Kasumi-1 (cell line): ENCODE measurements around the gene GAPDH.
"Not testable (repeated sequence)": the region's sequence is repeated elsewhere in the genome, so short reads cannot be mapped to it uniquely, and the experiment has no call there.

Experiments
- DNase-seq, 2 experiments: peaks; one replicate each; lab custom pipeline; 2025; lab: John Stamatoyannopoulos, UW

GAPDH gene

DNA sequence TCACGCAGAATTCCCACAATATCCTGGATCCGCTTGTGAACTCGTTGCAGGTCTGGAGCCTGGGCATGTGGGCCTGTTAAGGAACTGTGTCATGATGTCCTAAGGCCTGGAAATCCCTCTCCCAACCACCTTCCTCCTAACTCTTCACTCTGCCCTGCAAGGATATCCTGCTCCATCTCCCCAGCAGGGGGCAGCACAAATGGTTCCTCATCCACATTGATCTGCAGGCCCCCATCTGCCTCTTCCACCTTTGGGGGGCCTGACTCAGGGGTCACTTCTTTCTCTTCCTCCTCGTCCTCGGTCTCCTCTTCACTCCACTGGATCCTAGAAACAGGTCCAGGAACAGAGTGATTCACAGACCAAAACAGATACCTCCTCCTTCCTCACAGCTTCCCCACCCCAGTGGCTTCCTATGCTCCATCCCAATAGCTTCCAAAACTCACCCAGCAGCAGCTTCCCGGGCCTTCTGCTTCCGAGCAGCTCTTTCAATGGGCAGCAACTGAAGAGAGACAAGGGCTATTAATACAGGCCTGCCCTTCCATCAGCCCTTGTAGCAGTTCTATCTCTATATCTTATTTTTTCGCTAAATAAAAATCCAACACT is 29.2 kb downstream of the GAPDH start:
- DNase-seq = peak; percentile 24 to 26

DNA sequence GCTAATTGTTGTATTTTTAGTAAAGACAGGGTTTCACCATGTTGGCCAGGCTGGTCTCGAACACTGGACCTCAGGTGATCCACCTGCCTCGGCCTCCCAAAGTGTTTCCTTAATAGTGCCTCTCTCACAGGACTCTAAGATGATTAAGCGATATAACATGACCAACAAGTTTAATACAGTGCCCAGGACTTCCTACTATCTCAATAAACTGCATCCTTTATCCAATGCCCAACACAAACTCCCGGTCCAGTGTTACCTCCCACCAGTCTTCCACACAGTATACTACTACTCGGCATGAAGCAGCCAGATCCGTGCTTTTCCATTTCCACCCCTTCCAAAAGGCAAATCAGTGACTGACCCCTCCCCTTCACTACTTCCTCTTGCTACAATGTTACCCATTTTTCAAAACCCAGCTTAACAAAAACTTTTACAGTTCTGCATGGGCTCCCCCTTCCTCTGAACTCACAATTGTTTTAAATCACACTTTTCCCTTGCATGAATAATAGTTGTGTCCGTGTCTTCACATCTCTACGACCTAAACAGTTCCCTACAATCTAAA is 32.9 kb downstream of the GAPDH start:
- DNase-seq = no peak

DNA sequence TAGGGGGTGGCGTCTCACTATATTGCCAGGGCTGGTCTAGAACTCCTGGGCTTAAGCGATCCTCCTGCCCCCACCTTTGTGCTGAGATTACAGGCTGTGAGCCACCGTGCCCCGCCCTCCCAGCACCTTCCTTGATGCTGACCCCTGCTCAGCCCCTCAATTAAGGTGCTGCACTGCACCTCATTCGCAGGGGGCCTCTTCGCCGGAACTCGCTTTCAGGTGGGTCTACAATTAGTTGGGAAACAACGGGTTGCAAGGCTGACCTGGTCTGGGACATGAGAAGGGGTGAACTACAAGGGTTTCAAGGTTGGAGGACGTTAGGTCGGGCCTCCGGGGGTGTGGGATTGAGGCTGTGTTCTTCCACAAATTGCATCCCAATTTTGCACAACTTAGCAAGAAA is 35.0 kb downstream of the GAPDH start:
- no peak for DNase-seq

DNA sequence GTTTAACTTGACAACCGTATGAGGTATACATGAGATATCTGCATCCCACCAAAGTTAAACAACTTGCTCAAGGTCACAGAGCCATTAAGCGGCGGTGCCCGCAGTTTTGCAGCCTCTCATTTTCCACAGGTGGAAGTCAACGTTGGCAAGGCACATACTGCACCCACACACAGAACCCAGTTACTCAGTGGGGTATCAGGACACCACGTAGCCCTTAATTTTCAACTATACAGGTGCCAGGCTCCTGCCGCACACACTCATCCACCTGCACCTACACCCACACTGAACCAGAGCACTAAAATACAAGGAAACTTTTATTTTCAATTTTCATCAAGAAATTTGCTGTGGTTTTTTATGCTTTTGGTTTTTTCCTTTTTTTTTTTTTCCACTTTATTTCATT is 35.5 kb downstream of the GAPDH start:
- no peak for DNase-seq

DNA sequence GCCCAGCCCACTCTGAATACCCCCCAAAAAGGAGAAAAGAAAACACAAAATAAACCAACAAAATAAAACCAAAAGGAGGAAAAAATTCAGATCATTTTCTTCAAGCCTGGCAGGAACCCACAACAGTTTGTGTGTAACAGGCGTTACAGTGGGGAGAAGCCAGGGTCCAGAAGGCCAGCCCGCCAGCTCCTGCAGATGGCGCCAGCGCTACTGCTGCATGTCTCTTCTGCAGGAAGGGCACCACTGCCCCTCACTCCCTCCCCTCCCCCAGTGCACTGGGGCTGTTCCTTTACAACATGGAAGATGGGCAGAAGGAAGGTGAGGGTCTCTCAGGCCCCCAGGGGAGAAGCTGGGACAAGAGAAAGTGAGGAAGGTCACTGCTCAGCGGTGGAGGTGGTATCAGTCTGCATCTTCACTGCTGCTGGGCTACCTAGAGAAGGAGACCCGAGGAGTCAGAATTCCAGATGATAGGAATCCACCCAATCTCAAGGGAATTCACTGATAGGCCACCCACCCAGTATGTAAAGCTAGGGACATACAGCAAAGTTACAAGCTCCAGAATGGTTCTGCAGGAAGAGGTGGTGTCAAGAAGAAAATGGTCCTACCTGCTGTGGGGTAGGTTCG is 36.1 kb downstream of the GAPDH start:
- peak in 1 of 2 experiments; percentile 10 for DNase-seq

DNA sequence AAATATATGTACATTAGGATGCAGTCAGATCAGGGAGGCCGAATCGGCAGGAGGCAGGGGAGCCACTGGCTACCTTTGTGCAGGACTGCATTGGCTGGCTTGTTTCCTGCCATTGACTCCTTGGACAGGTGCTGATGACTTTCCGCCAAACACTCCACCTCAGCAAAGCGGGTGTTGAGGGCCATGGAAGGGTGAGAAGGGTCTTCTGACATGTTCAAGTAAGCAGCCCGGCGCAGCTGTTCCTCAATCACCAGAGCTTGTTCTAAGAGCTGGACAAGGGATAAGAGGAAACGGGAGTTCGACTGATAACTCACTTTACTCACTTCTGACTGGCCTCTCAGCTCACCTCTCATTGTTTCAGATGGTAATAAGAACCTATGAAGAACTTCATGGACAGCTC is 38.7 kb downstream of the GAPDH start:
- DNase-seq = no peak

DNA sequence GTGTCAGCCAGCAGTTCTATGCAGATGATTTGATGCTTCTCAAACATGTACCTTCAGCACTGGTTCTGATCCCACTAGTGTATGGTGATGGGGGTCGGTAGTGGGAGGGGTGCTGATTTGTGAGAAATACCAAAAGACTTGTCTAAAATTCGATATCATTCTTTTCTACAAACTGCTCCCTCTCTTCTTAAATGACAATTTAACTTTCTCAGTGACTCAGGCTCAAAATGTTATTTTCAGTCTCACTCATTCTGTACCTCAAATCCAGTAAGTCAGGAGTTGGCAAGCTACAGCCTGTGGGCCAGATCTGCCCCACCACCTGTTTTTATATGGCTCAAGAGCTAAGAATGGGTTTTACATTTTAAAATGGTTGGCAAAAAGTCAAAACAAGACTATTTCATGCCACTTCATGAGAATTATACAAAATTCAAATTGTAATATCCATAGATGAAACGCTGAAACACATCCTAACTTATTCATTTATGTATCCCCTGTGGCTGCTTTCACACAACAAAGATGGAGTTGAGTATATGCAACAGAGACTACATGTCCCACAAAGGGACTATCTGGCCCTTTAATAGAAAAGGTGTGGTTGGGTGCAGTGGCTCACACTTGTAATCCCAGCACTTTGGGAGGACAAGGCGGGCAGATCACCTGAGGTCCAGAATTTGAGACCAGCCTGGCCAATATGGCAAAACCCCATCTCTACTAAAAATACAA is 40.4 kb downstream of the GAPDH start:
- no peak for DNase-seq

DNA sequence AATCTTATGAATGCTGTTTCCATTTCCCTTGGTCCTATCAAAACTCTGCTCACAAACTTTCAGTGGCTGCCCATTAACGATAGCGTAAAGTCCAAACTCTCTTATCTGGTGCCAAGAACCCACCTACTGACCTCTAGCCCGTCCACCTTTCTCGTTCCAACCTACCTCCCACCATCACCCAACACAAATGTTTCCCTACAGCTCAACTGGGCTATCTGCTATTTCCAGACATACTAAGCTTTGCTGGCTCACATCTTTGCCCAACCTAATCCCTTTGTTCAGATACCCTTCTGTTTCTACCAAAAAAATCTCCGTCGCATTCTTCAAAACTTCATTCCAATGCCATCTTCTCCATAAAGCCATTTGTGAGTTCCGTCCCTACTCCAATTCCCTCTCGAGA is 41.3 kb downstream of the GAPDH start:
- DNase-seq = no peak

DNA sequence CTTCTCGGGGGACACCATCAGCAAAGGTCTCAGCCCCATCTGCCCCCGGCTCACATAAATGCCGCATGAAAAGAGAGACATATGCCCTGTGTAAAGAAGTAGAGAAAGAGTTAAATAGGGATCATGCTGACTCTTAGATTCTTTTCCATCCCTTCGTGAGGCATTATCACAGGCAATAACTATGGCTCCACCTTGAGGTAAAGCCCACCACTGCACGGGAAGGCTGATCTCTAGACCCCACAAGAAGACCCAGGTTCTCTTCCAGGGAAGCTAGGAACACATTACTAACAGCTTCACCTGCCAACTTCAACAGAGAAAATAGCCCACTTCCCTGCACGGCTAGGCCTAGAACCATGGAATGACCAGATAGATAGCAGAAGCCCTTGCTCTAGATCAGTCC is 47.9 kb downstream of the GAPDH start:
- no peak for DNase-seq

DNA sequence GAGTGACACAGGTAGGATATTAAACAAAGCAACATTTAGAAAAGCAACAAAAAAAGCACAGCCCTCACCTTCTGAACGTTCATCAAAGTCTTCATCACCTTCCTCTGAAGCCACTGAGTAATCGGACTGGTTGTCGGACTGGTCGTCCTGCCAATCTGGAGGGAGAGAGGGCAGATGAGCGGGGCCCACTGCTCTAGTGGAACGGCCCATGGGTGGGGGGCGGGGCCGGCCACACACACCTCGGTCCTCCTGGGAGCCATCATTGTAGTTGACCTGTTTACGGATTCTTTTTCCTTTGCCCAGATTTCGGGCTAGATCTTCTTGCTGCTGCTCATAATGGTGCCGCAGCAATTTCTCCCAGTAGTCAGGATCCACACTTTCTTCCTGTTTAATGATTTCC is 48.6 kb downstream of the GAPDH start:
- DNase-seq = no peak

DNA sequence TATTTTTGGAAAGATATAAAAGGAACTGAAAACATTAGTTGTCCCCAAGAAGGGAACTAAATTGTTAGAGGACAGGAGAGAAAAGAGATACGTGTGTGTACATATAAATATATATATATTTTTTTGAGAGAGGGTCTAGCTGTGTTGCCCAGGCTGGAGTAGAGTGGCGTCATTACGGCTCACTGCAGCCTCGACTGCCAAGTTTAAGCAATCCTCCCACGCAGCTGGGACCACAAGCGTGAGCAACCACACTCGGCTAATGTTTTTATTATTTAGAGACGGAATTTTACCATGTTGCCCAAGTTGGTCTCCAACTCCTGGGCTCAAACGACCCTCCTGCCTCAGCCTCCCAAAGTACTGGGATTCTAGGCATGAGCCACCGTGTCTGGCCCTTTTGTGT is 50.0 kb downstream of the GAPDH start:
- no peak for DNase-seq

DNA sequence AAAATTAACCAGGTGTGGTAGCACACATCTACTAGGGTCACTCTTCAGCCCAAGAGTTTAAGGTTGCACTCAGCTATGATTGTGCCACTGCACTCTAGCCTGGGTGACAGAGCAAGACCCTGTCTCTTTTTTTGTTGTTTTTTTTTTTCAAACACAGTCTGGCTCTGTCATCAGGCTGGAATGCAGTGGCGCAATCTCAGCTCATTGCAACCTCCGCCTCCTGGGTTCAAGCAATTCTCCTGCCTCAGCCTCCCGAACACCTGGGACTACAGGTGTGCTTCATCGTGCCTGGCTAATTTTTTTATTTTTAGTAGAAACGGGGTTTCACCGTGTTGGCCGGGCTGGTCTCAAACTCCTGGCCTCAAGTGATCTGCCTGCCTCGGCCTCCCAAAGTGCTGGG is 52.3 kb downstream of the GAPDH start:
- not testable (repeated sequence) for DNase-seq
